H1 (cell line): ENCODE data around the gene KIF5A. TPM values are rescaled to one million over a fixed set of nuclear protein-coding genes. Genes with fewer than 3 reads are reported as not detected.

Experiments
- CTCF ChIA-PET: fragments of 300-600 bp; sonication (Branson Sonifier 250); formaldehyde crosslinking; loops from one replicate; lab custom pipeline; 2021; ENCODE audit not compliant: partially characterized antibody; lab: Charles Lee
- POLR2A ChIA-PET: fragments of 300-600 bp; sonication (Branson Sonifier 250); formaldehyde crosslinking; loops from one replicate; lab custom pipeline; 2021; ENCODE audit warnings: inconsistent platforms; ENCODE audit not compliant: partially characterized antibody; lab: Charles Lee
- DNase-seq, 2 experiments: peaks; one replicate each; pipeline versions ENCODE4 v3.0.0 to v3.0.0-alpha.2; 2010 to 2022; ENCODE audit warnings: low spot score in 2 of 2, low read depth in 1 of 2, mixed read lengths in 1 of 2
- FAIRE-seq: peaks from 2 replicates; lab custom pipeline; 2011; peaks lifted over from hg19 to GRCh38; lab: Jason Lieb, UNC
- H2AFZ ChIP-seq: 2 replicates; pipeline ENCODE4 v1.8.1; 2012; ENCODE audit warnings: low read length, inconsistent platforms
- H2AK5ac ChIP-seq: 2 replicates; pipeline ENCODE4 v1.6.1; 2013; ENCODE audit warnings: low read depth, low read length
- H2BK120ac ChIP-seq: replicated peaks from 2 replicates; pipeline ENCODE3; 2013; ENCODE audit warnings: low read depth, low read length, inconsistent platforms
- H2BK12ac ChIP-seq: 2 replicates; pipeline ENCODE4 v1.6.1; 2013; ENCODE audit warnings: low read depth, low read length
- H2BK15ac ChIP-seq: 2 replicates; pipeline ENCODE4 v1.6.1; 2013; ENCODE audit warnings: low read length
- H2BK20ac ChIP-seq: 2 replicates; pipeline ENCODE4 v1.6.1; 2013; ENCODE audit warnings: low read length
- H2BK5ac ChIP-seq: 2 replicates; pipeline ENCODE4 v1.6.1; 2013; ENCODE audit warnings: low read depth, low read length
- H3K14ac ChIP-seq: 2 replicates; pipeline ENCODE4 v1.6.1; 2013; ENCODE audit warnings: inconsistent platforms; ENCODE audit not compliant: insufficient read length
- H3K18ac ChIP-seq: 2 replicates; pipeline ENCODE4 v1.6.1; 2013; ENCODE audit warnings: low read length; ENCODE audit errors: extremely low read depth
- H3K23ac ChIP-seq: 2 replicates; pipeline ENCODE4 v1.6.1; 2013; ENCODE audit warnings: inconsistent platforms; ENCODE audit not compliant: insufficient read length
- H3K23me2 ChIP-seq: 2 replicates; pipeline ENCODE4 v1.6.1; 2013; ENCODE audit warnings: low read depth, low read length
- H3K27ac ChIP-seq: 2 replicates; pipeline ENCODE4 v1.6.1; 2011; ENCODE audit warnings: low read depth, low read length, inconsistent platforms
- H3K27me3 ChIP-seq, 4 experiments: replicated peaks in 1 of 4; 1 replicate in 1 of 4; 2 replicates in 3 of 4; pipeline versions ENCODE4 v1.6.1 to v1.8.1; 2011 to 2013; ENCODE audit warnings: low read length in 3 of 4, mild to moderate bottlenecking in 3 of 4, inconsistent platforms in 2 of 4, mixed read lengths in 2 of 4, moderate library complexity in 1 of 4; ENCODE audit not compliant: control insufficient read depth in 3 of 4, insufficient read depth in 3 of 4; ENCODE audit errors: extremely low read depth in 1 of 4
- H3K36me3 ChIP-seq, 4 experiments: 2 replicates each; pipeline versions ENCODE4 v1.6.1 to v1.8.1; 2011 to 2013; ENCODE audit warnings: mild to moderate bottlenecking in 4 of 4, low read length in 3 of 4, moderate library complexity in 2 of 4, control low read depth in 1 of 4, inconsistent platforms in 1 of 4; ENCODE audit not compliant: insufficient read depth in 4 of 4, control insufficient read depth in 2 of 4
- H3K4ac ChIP-seq: replicated peaks from 2 replicates; pipeline ENCODE3; 2013; ENCODE audit warnings: low read length, low read depth, mixed read lengths, inconsistent platforms; ENCODE audit not compliant: insufficient read length
- H3K4me1 ChIP-seq, 4 experiments: replicated peaks in 1 of 4; 1 replicate in 1 of 4; 2 replicates in 3 of 4; pipeline versions ENCODE4 v1.6.1 to v1.8.1; 2011 to 2013; ENCODE audit warnings: low read length in 3 of 4, inconsistent platforms in 2 of 4, mixed read lengths in 1 of 4; ENCODE audit not compliant: insufficient read depth in 4 of 4, control insufficient read depth in 3 of 4
- H3K4me2 ChIP-seq, 2 experiments: 2 replicates each; pipeline versions ENCODE4 v1.6.1 to v1.8.1; 2011 to 2013; ENCODE audit warnings: low read depth in 2 of 2, low read length in 2 of 2, control low read depth in 1 of 2, inconsistent platforms in 1 of 2, mild to moderate bottlenecking in 1 of 2; ENCODE audit not compliant: insufficient read depth in 1 of 2
- H3K4me3 ChIP-seq, 4 experiments: fragments of 200-600, 300-600 bp in 1 of 4; sonication (generic), shearing (Covaris generic), sonication (Bioruptor Twin) in 1 of 4; 2 replicates each; pipeline versions ENCODE4 v1.5.1 to v1.8.1; 2011 to 2016; ENCODE audit warnings: low read length in 4 of 4, low read depth in 3 of 4, control low read depth in 2 of 4, inconsistent platforms in 2 of 4, mild to moderate bottlenecking in 2 of 4, mixed read lengths in 1 of 4, moderate library complexity in 1 of 4; ENCODE audit not compliant: insufficient read depth in 2 of 4; ENCODE audit errors: extremely low read depth in 1 of 4
- H3K56ac ChIP-seq: replicated peaks from 2 replicates; pipeline ENCODE3; 2013; ENCODE audit warnings: low read depth, mild to moderate bottlenecking, mixed read lengths, low read length, inconsistent platforms; ENCODE audit not compliant: insufficient read length
- H3K79me1 ChIP-seq: 2 replicates; pipeline ENCODE4 v1.6.1; 2013; ENCODE audit warnings: low read depth, low read length, control low read depth
- H3K79me2 ChIP-seq, 2 experiments: 2 replicates each; pipeline versions ENCODE4 v1.6.1 to v1.8.1; 2012 to 2013; ENCODE audit warnings: low read length in 2 of 2, mild to moderate bottlenecking in 2 of 2, inconsistent platforms in 1 of 2; ENCODE audit not compliant: insufficient read depth in 2 of 2, control insufficient read depth in 1 of 2
- H3K9ac ChIP-seq, 4 experiments: replicated peaks in 1 of 4; 1 replicate in 1 of 4; 2 replicates in 3 of 4; pipeline versions ENCODE4 v1.6.1 to v1.8.1; 2011 to 2013; ENCODE audit warnings: low read depth in 3 of 4, low read length in 3 of 4, control low read depth in 2 of 4, mild to moderate bottlenecking in 2 of 4, moderate library complexity in 2 of 4, inconsistent platforms in 1 of 4; ENCODE audit errors: extremely low read depth in 1 of 4
- H3K9me3 ChIP-seq, 2 experiments: 2 replicates each; pipeline versions ENCODE4 v1.6.1 to v1.8.1; 2012 to 2013; ENCODE audit warnings: mild to moderate bottlenecking in 2 of 2, moderate library complexity in 2 of 2, control low read depth in 1 of 2, inconsistent platforms in 1 of 2, low read depth in 1 of 2, low read length in 1 of 2, mixed read lengths in 1 of 2; ENCODE audit not compliant: insufficient read depth in 2 of 2
- H4K20me1 ChIP-seq, 2 experiments: replicated peaks in 1 of 2; 2 replicates each; pipeline versions ENCODE3 to v1.8.1; 2011 to 2013; ENCODE audit warnings: inconsistent platforms in 2 of 2, low read length in 2 of 2, mild to moderate bottlenecking in 1 of 2; ENCODE audit not compliant: insufficient read depth in 2 of 2, control insufficient read depth in 1 of 2
- H4K5ac ChIP-seq: 2 replicates; pipeline ENCODE4 v1.6.1; 2013; ENCODE audit warnings: low read length, low read depth, mixed read lengths, inconsistent platforms; ENCODE audit not compliant: insufficient read length
- H4K8ac ChIP-seq: 2 replicates; pipeline ENCODE4 v1.8.0; 2013; ENCODE audit warnings: mild to moderate bottlenecking, moderate library complexity, low read length, inconsistent platforms; ENCODE audit not compliant: insufficient read depth; ENCODE audit errors: extremely low read depth
- H4K91ac ChIP-seq: replicated peaks from 2 replicates; pipeline ENCODE3; 2013; ENCODE audit warnings: low read length, mixed read lengths, inconsistent platforms; ENCODE audit not compliant: insufficient read length
- ATF3 ChIP-seq: IDR thresholded peaks from 2 replicates; pipeline ENCODE4 v1.6.1; 2011; ENCODE audit warnings: low read depth, mild to moderate bottlenecking, low read length; ENCODE audit not compliant: insufficient read depth
- BACH1 ChIP-seq: IDR thresholded peaks from 2 replicates; pipeline ENCODE4 v1.6.1; 2012; ENCODE audit warnings: low read length, improper control_type of control experiment
- BCL11A ChIP-seq, 2 experiments: IDR thresholded peaks; one replicate each; pipeline ENCODE4 v1.6.1; 2011; ENCODE audit warnings: low read depth in 2 of 2, low read length in 2 of 2, mild to moderate bottlenecking in 2 of 2
- CBX5 ChIP-seq: fragments of 300-800, 300-1000 bp; sonication (generic); IDR thresholded peaks from 2 replicates; pipeline ENCODE4 v1.7.1; 2016; ENCODE audit warnings: antibody characterized with exemption, low read length, low read depth
- CHD2 ChIP-seq: IDR thresholded peaks from 2 replicates; pipeline ENCODE4 v1.6.1; 2012; ENCODE audit warnings: low read length, improper control_type of control experiment
- CTBP2 ChIP-seq: IDR thresholded peaks from 2 replicates; pipeline ENCODE4 v1.7.0; 2011; ENCODE audit warnings: borderline replicate concordance, mild to moderate bottlenecking, moderate library complexity, mixed read lengths, low read length; ENCODE audit not compliant: insufficient read depth, insufficient read length
- EGR1 ChIP-seq: IDR thresholded peaks from 2 replicates; pipeline ENCODE4 v1.6.1; 2011; ENCODE audit warnings: low read depth, low read length, borderline replicate concordance
- RAD21 ChIP-seq, 2 experiments: IDR thresholded peaks in 1 of 2; conservative IDR thresholded peaks in 1 of 2; 2 replicates each; pipeline ENCODE4 v1.6.1; 2011; ENCODE audit warnings: low read depth in 2 of 2, low read length in 2 of 2, improper control_type of control experiment in 1 of 2, inconsistent platforms in 1 of 2, mild to moderate bottlenecking in 1 of 2, moderate library complexity in 1 of 2
- WGBS, 2 experiments: shearing (Covaris generic) in 1 of 2; methylation state at CpG; one replicate each; pipeline versions ENCODE4 v1.1.6 to v1.1.7; 2013 to 2015; ENCODE audit warnings: low lambda C conversion rate in 2 of 2, mixed read lengths in 2 of 2, inconsistent platforms in 1 of 2, low coverage in 1 of 2, missing lambda C conversion rate in 1 of 2; ENCODE audit not compliant: insufficient replicate concordance in 2 of 2, insufficient coverage in 1 of 2, insufficient read length in 1 of 2; ENCODE audit errors: extremely low coverage in 1 of 2, missing lambda C conversion rate in 1 of 2; 5-methylcytosine and 5-hydroxymethylcytosine counted together
- polyA plus RNA-seq, 7 experiments: library from polyadenylated mRNA; depleted of rRNA in 3 of 7; stranded (reverse) in 5 of 7; unstranded in 2 of 7; fragments of >200 nt in 5 of 7; fragments of 200-250 nt in 2 of 7; gene quantifications; 1 replicate in 5 of 7; 2 replicates in 1 of 7; 4 replicates in 1 of 7; pipeline versions ENCODE4 v1.2.1 to v1.2.3, GENCODE V29; 2011 to 2013; ENCODE audit warnings: missing spikeins in 2 of 7, mixed read lengths in 2 of 7
- total RNA-seq: library from RNA; stranded (reverse); fragmentation: NEBNext Ultra II Directional; extraction: Animal tissue kit (Norgen Biotek cat#: 25700); gene quantifications from 2 replicates; pipeline ENCODE4 v1.2.1, GENCODE V29; 2021

The KIF5A gene
- total and polyA plus RNA-seq, 2 of the 8 experiments (the other 6 are each of a cell fraction or from before 2014, with no cell fraction given) = 10.7 to 21.9 TPM

GRCh38 chr12:57524814-57525614, 24.8 kb upstream of the KIF5A start:
- ChIA-PET POLR2A (interaction anchor here (0.6 to 7.3 kb wide), 21 partner anchors 7 to 225 kb away, joined by 3 to 56 read pairs (median 6); partner anchors contain the start of genes DCTN2, OS9 and PIP4K2C), CTCF (interaction anchor here (0.8 to 4.8 kb wide), 11 partner anchors 8 to 100 kb away, joined by 3 to 29 read pairs (median 4); no protein-coding TSS in a partner anchor)
- DNase-seq (no peak), FAIRE-seq (no peak)
- Histone ChIP-seq H3K23me2 (peaks cover 11% of the 10 kb centered on the region), H2AK5ac (no peak overlapping the region), H3K36me3 (peaks cover 2 to 40% (median 11%) of the 10 kb centered on the region in 4 experiments; a peak in 6 of 8 replicates), H4K20me1 (peaks cover 2 to 13% of the 10 kb centered on the region in 2 experiments), H3K9me3 (no peaks in the 10 kb centered on the region), H3K79me2 (peaks cover 0 to 9% of the 10 kb centered on the region in 2 experiments; a peak in 1 of 4 replicates), H3K79me1 (no peaks in the 10 kb centered on the region; the same call in 1 of the 2 replicates), H2BK12ac (no peak overlapping the region), H3K4me1 (peaks cover 8 to 18% (median 10%) of the 10 kb centered on the region in 4 experiments), H4K5ac (no peak overlapping the region), H2BK120ac (no peak overlapping the region), H2BK5ac (no peak overlapping the region), H4K8ac (peak overlapping the region; percentile 5; the same call in 1 of the 2 replicates), H2AFZ (no peak overlapping the region), H3K18ac (no peak overlapping the region), H2BK20ac (no peak overlapping the region), H3K4me3 (no peak overlapping the region), H3K23ac (no peak overlapping the region), H3K4ac (no peak overlapping the region), H3K9ac (no peak overlapping the region), H3K4me2 (no peak overlapping the region; a peak in 1 of 4 replicates), H3K56ac (no peak overlapping the region), H3K14ac (no peak overlapping the region), H3K27me3 (no peaks in the 10 kb centered on the region), H2BK15ac (no peak overlapping the region), H3K27ac (no peak overlapping the region), H4K91ac (no peak overlapping the region)
- 82% methylated on average over 10 of the region's 11 CpGs; no CpG with 5 or more reads in 1 of the 2 experiments for WGBS, 2 experiments
- no peak for TF ChIP-seq BCL11A (IDR thresholded peaks at IDR 0.05; ENCODE audit: low read depth in 2 of 2, low read length in 2 of 2)
- TF ChIP-seq RAD21 (IDR thresholded peaks at IDR 0.05 in 1 of 2, conservative IDR thresholded peaks at IDR 0.05 in 1 of 2; ENCODE audit: low read depth in 2 of 2, low read length in 2 of 2) = no peak
- TF ChIP-seq EGR1 = no peak
- no peak for TF ChIP-seq BACH1
- no peak for TF ChIP-seq CHD2
- no peak for TF ChIP-seq CBX5
- TF ChIP-seq ATF3 = no peak
- TF ChIP-seq CTBP2 = no peak
